Measurements from ENCODE around the gene EGFLAM.
"Not testable (repeated sequence)": the region's sequence is repeated elsewhere in the genome, so short reads cannot be mapped to it uniquely, and the experiment has no call there.

EGFLAM gene

DNA sequence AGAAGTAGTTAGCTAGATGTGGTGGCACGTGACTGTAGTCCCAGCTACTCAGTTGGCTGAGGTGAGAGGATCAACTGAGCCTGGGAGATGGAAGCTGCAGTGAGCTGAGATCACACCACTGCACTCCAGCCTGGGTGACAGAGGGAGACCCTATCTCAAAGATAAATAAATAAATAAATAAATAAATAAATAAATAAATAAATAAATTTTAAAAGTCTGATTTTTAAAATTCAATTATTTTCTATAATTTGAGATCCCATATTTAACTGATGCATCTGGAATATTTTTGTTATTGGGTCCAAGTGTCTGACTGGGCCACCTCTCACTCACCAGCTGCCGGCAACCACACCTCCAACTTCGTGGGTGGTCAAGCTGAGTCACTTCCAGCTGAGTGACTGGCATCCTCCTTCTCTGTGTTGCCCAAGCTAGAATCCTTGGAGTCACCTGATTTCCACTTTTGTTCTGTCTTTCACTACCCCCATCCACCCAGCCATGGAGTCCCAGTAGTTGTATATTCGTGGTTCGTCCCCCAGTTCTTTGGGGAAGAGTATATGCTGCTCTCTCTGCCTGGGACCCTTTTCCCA lies 70.9 kb downstream of the EGFLAM start:
- DNase-seq (ENCODE audit: low spot score), result no peak

DNA sequence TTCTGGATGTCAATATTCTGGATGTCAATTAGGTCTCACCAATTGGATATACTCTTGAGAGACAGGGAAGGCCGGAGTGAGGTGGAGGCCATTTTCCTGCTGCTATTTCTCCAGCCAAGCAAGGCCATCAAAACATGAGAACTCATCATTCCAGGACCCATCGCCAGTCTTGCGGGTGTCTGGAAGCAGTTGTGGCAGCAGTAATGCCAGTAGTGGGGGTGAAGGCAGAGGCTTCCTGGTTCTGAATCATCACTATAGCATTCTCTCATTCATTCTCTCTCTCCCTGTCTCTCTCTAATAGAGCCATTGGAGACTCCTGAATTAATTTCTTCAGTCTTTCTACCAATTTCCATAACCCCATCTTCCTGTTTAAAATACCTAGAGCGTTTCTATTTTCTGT lies 71.8 kb downstream of the EGFLAM start:
- no peak for DNase-seq (ENCODE audit: low spot score)

GRCh38 chr5:38331831-38332230 lies 73.5 kb downstream of the EGFLAM start:
- DNase-seq (ENCODE audit: low spot score), result no peak

- not testable (repeated sequence) for DNase-seq (ENCODE audit: low spot score)
These were observed 74.8 kb downstream of the EGFLAM start for GRCh38 chr5:38333181-38333580.

DNA sequence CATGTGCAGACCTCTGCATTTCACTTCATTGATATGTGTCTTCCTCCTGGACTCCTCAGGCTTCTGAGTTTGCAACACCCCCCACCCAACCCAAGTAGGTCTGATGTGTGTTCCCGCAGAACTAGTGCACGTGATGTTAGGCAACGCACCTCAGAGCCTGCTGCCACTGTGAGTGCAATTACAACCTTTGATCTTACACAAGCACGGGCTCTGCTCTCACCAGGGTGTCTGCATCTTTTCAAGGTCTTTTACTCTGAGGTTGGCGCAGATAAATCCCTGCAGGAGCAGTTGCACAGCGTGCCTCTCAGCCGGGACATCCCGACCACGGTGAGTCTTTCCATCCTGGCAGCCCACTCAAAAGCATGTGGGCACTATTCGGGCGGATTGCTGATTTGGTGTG lies 80.1 kb downstream of the EGFLAM start:
- DNase-seq (ENCODE audit: low spot score), result no peak

GRCh38 chr5:38339446-38339845 lies 81.1 kb downstream of the EGFLAM start:
- no peak for DNase-seq (ENCODE audit: low spot score)

- no peak for DNase-seq (ENCODE audit: low spot score)
These were observed 82.7 kb downstream of the EGFLAM start for GRCh38 chr5:38341056-38341455.

- DNase-seq (ENCODE audit: low spot score), result no peak
These were observed 83.3 kb downstream of the EGFLAM start for GRCh38 chr5:38341641-38342040.

DNA sequence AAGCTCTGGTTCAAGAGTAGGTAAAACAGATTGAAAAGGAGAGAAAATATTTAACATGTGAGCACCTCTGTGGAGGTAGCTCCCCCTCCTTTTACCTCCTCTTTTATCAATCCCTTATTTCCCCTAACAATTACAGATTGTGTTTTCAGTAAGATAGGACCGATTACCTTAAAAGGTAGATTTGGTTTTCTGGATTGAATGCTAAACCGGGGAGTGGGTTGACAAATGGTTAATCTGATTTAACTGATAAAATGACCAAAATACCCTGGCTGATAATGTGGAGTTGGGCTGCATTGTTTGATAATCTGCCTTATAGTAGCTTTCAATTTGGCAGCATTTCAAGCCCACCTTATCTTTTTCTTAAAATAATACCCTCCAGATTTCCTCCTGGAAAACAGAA lies 83.9 kb downstream of the EGFLAM start:
- no peak for DNase-seq (ENCODE audit: low spot score)

DNA sequence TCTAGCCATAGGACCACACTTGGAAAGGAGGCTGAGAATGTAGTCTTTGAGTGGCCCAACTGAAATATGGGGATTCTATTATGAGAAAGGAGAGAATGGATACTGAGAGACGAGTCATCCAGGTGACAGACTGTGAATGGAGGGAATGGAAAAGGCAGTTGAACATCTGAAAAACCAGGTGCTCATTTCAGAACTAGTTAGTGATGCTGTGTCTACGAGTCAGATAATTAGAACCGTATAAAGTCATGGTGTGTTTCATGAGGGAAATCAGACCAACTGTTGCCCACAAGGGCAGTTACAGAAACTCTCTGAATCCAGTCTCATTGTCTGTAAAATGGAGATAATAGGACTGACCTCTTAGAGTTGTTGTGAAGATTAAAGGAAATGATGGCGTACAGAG lies 86.5 kb downstream of the EGFLAM start:
- no peak for DNase-seq (ENCODE audit: low spot score)

- DNase-seq (ENCODE audit: low spot score), result no peak
These were observed 88.2 kb downstream of the EGFLAM start for GRCh38 chr5:38346593-38346992.

DNA sequence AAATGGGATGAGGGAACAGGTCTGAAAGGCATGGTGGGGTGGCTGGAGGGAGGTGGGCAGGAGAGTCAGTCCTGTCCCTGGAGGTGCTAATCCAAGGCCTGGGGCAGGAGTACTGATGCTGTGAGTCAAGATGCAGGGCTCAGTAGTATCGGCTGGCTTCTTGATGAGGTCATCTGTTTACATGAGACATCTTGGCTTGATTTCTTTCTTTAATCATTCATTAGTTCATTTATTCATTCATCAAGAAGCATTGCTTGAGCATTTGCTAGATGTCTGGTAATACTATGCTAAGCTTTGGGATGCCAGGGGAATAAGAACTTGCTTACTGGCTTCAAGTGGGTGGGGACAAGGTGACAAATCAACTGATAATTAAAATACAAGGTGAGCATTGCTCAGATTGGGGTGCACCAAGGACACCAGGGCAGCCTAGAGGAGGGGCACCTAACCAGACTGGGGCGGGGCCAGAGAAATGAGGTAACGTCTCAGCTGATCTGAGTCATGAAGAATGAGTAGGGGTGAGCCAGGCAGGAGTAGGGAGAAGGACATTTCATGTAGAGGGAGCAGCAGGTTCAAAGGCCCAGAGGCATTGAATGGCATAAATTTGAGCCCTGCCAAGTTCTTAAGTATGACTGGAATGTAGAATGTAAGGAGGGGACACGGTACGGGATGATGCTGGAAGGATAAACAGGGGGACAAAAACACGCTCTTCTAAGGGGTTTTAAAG lies 88.8 kb downstream of the EGFLAM start:
- no peak for DNase-seq (ENCODE audit: low spot score)

GRCh38 chr5:38347896-38348295 lies 89.5 kb downstream of the EGFLAM start:
- DNase-seq (ENCODE audit: low spot score), result no peak

DNA sequence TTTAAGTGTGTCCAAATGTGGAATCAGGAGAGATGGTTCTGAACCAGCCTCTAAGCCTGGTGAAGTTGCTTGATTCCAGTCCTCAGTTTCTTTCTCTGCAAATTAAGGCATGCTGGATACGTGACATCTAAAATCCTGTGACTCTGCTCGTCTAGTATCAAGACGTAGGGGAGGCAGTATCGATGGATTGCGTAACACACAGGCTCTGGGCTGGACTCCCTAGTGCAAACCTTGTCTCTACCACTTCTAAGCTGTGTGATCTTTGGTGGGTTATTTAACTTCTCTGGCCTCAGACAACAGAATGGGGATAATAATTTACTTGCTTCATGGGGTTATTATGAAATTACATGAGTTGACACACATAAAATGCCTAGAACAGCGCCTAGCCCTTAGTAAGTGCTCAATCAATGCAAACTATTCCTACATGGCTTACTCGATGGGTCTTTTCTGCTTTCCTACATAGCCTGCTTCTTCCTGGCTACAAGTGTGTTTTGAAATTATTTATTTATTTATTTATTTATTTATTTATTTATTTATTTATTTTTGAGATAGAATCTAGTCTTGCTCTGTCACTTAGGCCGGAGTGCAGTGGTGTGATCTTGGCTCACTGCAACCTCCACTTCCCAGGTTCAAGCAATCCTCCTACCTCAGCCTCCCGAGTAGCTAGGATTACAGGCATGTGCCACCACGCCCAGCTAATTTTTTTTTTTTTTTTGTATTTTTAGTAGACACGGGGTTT lies 102.1 kb downstream of the EGFLAM start:
- no peak for DNase-seq (ENCODE audit: low spot score)

- no peak for DNase-seq (ENCODE audit: low spot score)
These were observed 104.4 kb downstream of the EGFLAM start for GRCh38 chr5:38362713-38363112.

- DNase-seq (ENCODE audit: low spot score), result no peak
These were observed 106.5 kb downstream of the EGFLAM start for GRCh38 chr5:38364825-38365224.

GRCh38 chr5:38367410-38367809 lies 109.1 kb downstream of the EGFLAM start:
- DNase-seq (ENCODE audit: low spot score), result no peak

DNA sequence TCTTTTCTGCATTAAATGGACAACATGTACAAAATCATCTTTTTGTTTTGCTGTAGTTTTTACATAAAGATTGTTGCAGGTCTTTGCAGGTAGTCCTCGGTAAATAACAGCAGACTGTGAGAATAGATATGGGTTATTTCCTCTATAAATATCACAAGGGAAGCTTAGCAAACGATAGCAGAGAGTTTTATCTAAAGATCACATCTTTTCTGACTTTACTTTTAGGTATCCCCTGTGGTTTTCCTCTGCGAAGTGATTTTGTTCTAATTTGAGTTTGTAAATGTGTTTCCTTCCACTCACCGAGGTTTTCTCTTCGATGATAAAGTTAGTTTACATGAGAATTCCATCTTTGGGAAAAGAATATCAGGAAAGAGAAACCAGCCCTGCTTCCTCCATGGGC lies 109.6 kb downstream of the EGFLAM start:
- no peak for DNase-seq (ENCODE audit: low spot score)

GRCh38 chr5:38369692-38370091 lies 111.3 kb downstream of the EGFLAM start:
- no peak for DNase-seq (ENCODE audit: low spot score)

DNA sequence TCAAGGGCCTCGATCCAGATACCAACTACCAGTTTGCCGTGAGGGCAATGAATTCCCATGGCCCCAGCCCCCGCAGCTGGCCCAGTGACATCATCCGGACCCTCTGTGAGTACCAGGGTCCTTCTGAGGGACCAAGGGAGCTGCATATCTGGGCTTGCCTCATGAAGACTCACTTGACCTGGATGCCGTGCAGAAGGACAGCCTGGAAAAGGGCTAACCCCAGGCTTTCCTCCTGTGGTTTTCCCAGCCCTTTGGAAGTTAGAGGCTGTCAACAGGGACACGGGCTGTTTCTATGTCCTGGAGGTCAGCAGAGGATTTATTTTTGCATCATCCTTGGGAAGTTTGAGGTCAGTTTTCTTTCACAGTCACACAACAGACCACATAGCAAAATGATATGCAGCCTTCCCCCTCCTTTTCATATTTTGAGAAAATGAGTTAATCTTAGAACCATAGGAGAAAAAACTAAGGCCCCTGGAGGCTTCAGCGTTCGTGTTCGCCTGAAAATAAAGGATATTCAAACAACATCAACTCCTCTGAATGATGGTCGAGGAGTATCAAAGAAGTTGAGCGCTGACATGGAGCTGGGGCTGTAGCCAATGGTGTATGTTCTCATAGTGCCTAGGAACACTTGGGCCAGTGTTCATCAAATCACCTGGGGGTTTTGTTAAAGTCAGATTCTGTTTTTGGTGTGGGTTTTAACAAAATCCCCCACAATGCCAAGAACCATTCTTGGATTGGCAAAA lies 112.2 kb downstream of the EGFLAM start:
- no peak for DNase-seq (ENCODE audit: low spot score)

DNA sequence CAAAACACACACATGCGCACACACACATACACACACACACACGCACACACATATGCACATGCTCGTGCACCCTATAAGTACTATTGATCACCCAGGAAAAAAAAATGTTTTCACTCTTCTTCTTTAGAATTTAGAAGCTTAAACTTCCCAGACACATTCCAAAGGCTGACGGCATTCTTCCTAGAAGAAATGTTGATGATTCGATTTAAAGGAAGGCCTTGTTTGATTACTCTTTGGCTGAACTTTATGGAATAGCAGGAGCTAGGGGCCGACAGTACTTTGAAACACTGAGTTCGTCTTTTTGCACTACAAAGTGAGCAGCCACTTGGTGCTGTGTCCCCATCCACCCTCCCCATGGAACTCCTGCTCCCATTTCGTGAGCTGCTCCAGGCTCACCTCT lies 113.2 kb downstream of the EGFLAM start:
- DNase-seq (ENCODE audit: low spot score), result no peak

DNA sequence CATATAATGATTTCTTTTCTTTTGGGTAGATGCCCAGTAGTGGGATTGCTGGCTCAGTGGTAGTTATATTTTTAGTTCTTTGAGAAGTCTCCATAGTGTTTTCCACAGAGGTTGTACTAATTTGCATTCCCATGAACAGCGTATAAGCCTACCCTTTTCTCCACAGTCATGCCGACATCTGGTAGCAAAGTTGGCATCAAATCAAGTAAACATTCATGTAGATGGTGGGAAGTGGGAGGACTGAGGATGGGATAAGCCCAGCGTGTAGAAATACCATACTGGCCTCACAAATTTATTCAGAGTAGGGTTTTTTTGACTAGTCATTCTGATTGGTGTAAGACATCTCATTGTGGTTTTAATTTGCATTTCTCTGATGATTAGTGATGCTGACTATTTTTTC lies 115.4 kb downstream of the EGFLAM start:
- no peak for DNase-seq (ENCODE audit: low spot score)

DNA sequence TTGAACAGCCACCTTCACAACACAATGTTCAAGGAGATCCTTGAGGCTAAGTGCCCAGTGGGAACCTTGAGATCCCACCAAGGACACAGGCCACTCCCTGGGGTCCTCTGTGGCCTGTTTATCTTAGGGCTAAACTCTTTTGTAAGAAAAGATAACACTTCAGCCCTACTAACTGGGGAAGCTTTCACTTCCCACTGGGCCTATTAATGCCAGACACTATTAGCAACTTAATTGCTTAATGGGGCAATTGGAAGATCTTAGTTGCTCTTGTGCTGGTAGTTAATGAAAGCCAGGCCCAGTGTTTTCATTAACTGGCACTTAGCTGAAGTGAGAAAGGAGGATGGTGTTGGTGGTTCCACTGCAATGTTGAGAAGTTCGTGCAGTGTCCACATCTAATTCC lies 117.1 kb downstream of the EGFLAM start:
- DNase-seq (ENCODE audit: low spot score), result no peak
